ENCODE data around the gene SNX15.
A peak's percentile ranks its signal among the peaks of the same experiment; 100 is the strongest.

SNX15 gene

GRCh38 chr11:65059523-65059922 lies 32.3 kb downstream of the SNX15 start:
- Histone ChIP-seq H3K27ac (ENCODE audit: low read length) (no peak overlapping the region), H3K4me3 (ENCODE audit: low read length) (no peak overlapping the region), H3K9ac (ENCODE audit: low read length) (no peak overlapping the region), H3K9me3 (ENCODE audit: control insufficient read depth, low read depth, low read length) (no peaks in the 10 kb centered on the region), H3K36me3 (ENCODE audit: control insufficient read depth, low read depth, low read length) (no peaks in the 10 kb centered on the region), H3K4me1 (ENCODE audit: control insufficient read depth, low read depth, low read length) (no peaks in the 10 kb centered on the region), H3K27me3 (ENCODE audit: control insufficient read depth, insufficient read depth, low read length) (no peaks in the 10 kb centered on the region)

GRCh38 chr11:65059959-65060824 lies 33.0 kb downstream of the SNX15 start:
- Histone ChIP-seq H3K4me3 (ENCODE audit: low read length) (no peak overlapping the region), H3K4me1 (ENCODE audit: control insufficient read depth, low read depth, low read length) (no peaks in the 10 kb centered on the region), H3K36me3 (ENCODE audit: control insufficient read depth, low read depth, low read length) (no peaks in the 10 kb centered on the region), H3K9me3 (ENCODE audit: control insufficient read depth, low read depth, low read length) (no peaks in the 10 kb centered on the region), H3K27ac (ENCODE audit: low read length) (no peak overlapping the region), H3K9ac (ENCODE audit: low read length) (no peak overlapping the region), H3K27me3 (ENCODE audit: control insufficient read depth, insufficient read depth, low read length) (no peaks in the 10 kb centered on the region)

DNA sequence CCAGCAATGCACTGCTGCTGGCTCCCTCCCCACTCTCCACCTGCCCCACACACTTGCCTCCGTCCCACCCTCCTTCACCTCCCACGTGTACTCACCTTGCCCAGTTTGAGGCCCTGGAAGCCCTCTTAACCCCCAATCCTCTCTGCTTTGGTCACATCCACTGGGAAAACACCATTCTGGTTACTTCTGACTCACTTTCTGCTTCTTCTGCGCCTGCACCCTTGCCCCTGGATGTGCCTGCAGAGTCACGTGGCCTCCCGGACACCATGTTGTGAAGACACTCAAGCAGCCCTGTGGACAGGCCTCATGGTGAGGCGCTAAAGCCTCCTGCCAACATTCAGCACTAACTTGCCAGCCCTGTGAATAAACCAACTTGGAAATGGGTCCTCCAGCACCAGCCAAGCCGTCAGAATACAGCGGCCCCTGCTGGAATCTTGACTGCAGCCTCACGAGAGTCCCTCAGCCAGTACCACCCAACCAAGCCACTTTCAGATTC lies 33.7 kb downstream of the SNX15 start:
- no peaks in the 10 kb centered on the region for H3K9me3 ChIP-seq (ENCODE audit: control insufficient read depth, low read depth, low read length)
- no peaks in the 10 kb centered on the region for H3K36me3 ChIP-seq (ENCODE audit: control insufficient read depth, low read depth, low read length)
- no peak overlapping the region for H3K9ac ChIP-seq (ENCODE audit: low read length)
- no peak overlapping the region for H3K27ac ChIP-seq (ENCODE audit: low read length)
- H3K27me3 ChIP-seq (ENCODE audit: control insufficient read depth, insufficient read depth, low read length) = no peaks in the 10 kb centered on the region
- H3K4me3 ChIP-seq (ENCODE audit: low read length) = no peak overlapping the region
- peaks cover under 1% of the 10 kb centered on the region for H3K4me1 ChIP-seq (ENCODE audit: control insufficient read depth, low read depth, low read length)

- Histone ChIP-seq H3K27me3 (ENCODE audit: control insufficient read depth, insufficient read depth, low read length) (no peaks in the 10 kb centered on the region), H3K36me3 (ENCODE audit: control insufficient read depth, low read depth, low read length) (no peaks in the 10 kb centered on the region), H3K4me1 (ENCODE audit: control insufficient read depth, low read depth, low read length) (peaks cover 16% of the 10 kb centered on the region), H3K9me3 (ENCODE audit: control insufficient read depth, low read depth, low read length) (no peaks in the 10 kb centered on the region), H3K9ac (ENCODE audit: low read length) (no peak overlapping the region), H3K27ac (ENCODE audit: low read length) (no peak overlapping the region), H3K4me3 (ENCODE audit: low read length) (no peak overlapping the region)
Observed at GRCh38 chr11:65063532-65063931, 36.3 kb downstream of the SNX15 start.

DNA sequence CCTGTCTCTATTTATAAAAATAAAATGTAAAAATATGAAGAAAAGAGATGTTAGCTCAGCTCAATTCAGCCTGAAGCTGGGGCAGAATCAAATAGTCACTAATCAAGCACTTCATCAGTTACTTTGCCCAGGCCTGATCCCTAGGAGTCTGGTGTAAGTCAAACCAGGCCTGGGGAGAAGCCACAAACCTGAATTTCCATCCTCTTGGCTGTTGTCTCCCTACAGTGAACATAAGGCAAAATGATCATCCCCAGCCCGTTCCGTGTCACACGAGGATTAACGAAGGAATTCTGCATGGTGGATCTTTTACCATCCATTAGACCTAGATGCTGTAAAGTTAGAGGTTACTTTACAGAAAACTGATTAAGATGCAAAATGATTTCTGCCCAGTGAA lies 37.6 kb downstream of the SNX15 start:
- H3K9ac ChIP-seq (ENCODE audit: low read length) = no peak overlapping the region
- H3K36me3 ChIP-seq (ENCODE audit: control insufficient read depth, low read depth, low read length) = no peaks in the 10 kb centered on the region
- H3K27ac ChIP-seq (ENCODE audit: low read length) = no peak overlapping the region
- no peak overlapping the region for H3K4me3 ChIP-seq (ENCODE audit: low read length)
- no peaks in the 10 kb centered on the region for H3K9me3 ChIP-seq (ENCODE audit: control insufficient read depth, low read depth, low read length)
- no peaks in the 10 kb centered on the region for H3K27me3 ChIP-seq (ENCODE audit: control insufficient read depth, insufficient read depth, low read length)
- H3K4me1 ChIP-seq (ENCODE audit: control insufficient read depth, low read depth, low read length) = peaks cover 16% of the 10 kb centered on the region

DNA sequence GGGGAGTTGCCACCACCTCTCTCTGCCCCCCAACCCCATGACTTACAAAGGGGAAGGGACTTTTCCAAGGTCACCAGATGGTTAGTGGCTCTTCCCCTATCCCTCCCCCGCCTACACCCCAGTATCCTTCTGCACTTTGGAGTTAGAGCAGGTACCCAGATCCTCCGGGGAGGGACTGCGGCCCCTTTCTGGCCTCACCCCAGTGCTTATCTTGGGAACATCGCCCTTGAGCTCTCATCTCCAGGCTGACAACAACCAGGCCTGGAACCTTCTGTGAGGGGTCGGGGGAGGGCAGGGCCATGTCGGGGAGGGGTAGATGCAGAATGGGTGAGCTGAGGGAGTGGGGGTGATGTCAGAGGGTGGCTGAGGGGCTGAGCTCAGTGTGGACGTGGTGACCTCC lies 38.6 kb downstream of the SNX15 start:
- H3K36me3 ChIP-seq (ENCODE audit: control insufficient read depth, low read depth, low read length) = no peaks in the 10 kb centered on the region
- no peak overlapping the region for H3K27ac ChIP-seq (ENCODE audit: low read length)
- H3K4me1 ChIP-seq (ENCODE audit: control insufficient read depth, low read depth, low read length) = peaks cover 16% of the 10 kb centered on the region
- peak overlapping the region; percentile 24 for H3K4me3 ChIP-seq (ENCODE audit: low read length)
- no peak overlapping the region for H3K9ac ChIP-seq (ENCODE audit: low read length)
- H3K27me3 ChIP-seq (ENCODE audit: control insufficient read depth, insufficient read depth, low read length) = no peaks in the 10 kb centered on the region
- no peaks in the 10 kb centered on the region for H3K9me3 ChIP-seq (ENCODE audit: control insufficient read depth, low read depth, low read length)

- no peaks in the 10 kb centered on the region for H3K36me3 ChIP-seq (ENCODE audit: control insufficient read depth, low read depth, low read length)
- H3K9me3 ChIP-seq (ENCODE audit: control insufficient read depth, low read depth, low read length) = no peaks in the 10 kb centered on the region
- no peak overlapping the region for H3K27ac ChIP-seq (ENCODE audit: low read length)
- H3K4me3 ChIP-seq (ENCODE audit: low read length) = peak overlapping the region; percentile 24
- H3K9ac ChIP-seq (ENCODE audit: low read length) = peak overlapping the region; percentile 8
- H3K27me3 ChIP-seq (ENCODE audit: control insufficient read depth, insufficient read depth, low read length) = no peaks in the 10 kb centered on the region
- H3K4me1 ChIP-seq (ENCODE audit: control insufficient read depth, low read depth, low read length) = peaks cover 16% of the 10 kb centered on the region
Observed at GRCh38 chr11:65066315-65066714, 39.1 kb downstream of the SNX15 start.

DNA sequence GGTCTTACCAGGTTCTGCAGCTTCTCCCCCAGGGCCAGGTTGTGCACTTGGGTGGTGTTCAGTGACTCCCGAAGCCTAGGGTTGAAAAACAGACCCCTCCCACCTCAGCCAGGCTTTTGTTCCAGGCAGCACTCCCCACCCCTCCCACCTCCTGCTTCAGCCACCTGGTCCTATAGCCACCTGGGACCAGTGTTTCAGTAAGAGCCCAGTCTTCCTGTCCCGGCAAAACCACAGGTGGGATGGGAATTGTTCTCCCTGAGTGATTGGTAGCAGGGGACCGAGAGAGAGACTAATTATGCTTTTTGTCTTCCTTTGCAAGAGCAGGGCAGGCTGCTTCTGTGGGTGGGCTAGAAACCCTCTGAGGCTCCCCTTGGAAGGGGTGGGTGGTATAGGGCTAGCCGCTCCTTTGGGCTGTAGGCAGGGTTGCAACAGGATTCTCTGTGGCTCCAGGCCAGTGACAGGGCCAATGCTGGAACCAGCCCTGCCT lies 39.6 kb downstream of the SNX15 start:
- H3K27ac ChIP-seq (ENCODE audit: low read length) = no peak overlapping the region
- H3K4me3 ChIP-seq (ENCODE audit: low read length) = peak overlapping the region; percentile 24
- no peaks in the 10 kb centered on the region for H3K36me3 ChIP-seq (ENCODE audit: control insufficient read depth, low read depth, low read length)
- H3K4me1 ChIP-seq (ENCODE audit: control insufficient read depth, low read depth, low read length) = peaks cover 16% of the 10 kb centered on the region
- no peaks in the 10 kb centered on the region for H3K9me3 ChIP-seq (ENCODE audit: control insufficient read depth, low read depth, low read length)
- peak overlapping the region; percentile 8 for H3K9ac ChIP-seq (ENCODE audit: low read length)
- H3K27me3 ChIP-seq (ENCODE audit: control insufficient read depth, insufficient read depth, low read length) = no peaks in the 10 kb centered on the region

GRCh38 chr11:65067446-65067845 lies 40.2 kb downstream of the SNX15 start:
- Histone ChIP-seq H3K27ac (ENCODE audit: low read length) (no peak overlapping the region), H3K9ac (ENCODE audit: low read length) (peak overlapping the region; percentile 5), H3K4me3 (ENCODE audit: low read length) (no peak overlapping the region)

DNA sequence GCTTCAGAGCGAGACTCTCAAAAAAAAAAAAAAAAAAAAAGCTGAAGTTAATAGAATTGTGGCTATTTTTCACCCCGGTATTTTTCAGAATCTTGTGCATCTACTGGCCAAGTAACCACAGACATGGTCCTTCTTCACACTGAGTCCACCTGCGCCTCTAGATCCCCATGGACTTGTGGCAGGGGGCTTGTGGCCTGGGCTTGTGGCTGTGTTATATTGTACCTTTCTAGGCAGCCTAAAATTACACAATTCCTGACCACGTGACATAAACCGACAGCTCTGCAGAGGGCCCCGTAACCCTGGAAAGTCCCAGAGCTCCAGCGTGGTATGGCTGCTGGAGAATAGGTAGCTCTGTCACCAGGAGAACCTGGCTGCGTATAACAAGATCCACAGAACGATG lies 42.0 kb downstream of the SNX15 start:
- no peaks in the 10 kb centered on the region for H3K36me3 ChIP-seq (ENCODE audit: control insufficient read depth, low read depth, low read length)
- H3K4me3 ChIP-seq (ENCODE audit: low read length) = no peak overlapping the region
- peaks cover 16% of the 10 kb centered on the region for H3K4me1 ChIP-seq (ENCODE audit: control insufficient read depth, low read depth, low read length)
- no peaks in the 10 kb centered on the region for H3K9me3 ChIP-seq (ENCODE audit: control insufficient read depth, low read depth, low read length)
- H3K9ac ChIP-seq (ENCODE audit: low read length) = no peak overlapping the region
- no peaks in the 10 kb centered on the region for H3K27me3 ChIP-seq (ENCODE audit: control insufficient read depth, insufficient read depth, low read length)
- H3K27ac ChIP-seq (ENCODE audit: low read length) = no peak overlapping the region

More at GRCh38 chr11:65067446-65067845, 40.2 kb downstream of the SNX15 start:
- no peaks in the 10 kb centered on the region for H3K27me3 ChIP-seq (ENCODE audit: control insufficient read depth, insufficient read depth, low read length)
- peaks cover 16% of the 10 kb centered on the region for H3K4me1 ChIP-seq (ENCODE audit: control insufficient read depth, low read depth, low read length)
- H3K36me3 ChIP-seq (ENCODE audit: control insufficient read depth, low read depth, low read length) = no peaks in the 10 kb centered on the region
- no peaks in the 10 kb centered on the region for H3K9me3 ChIP-seq (ENCODE audit: control insufficient read depth, low read depth, low read length)

DNA sequence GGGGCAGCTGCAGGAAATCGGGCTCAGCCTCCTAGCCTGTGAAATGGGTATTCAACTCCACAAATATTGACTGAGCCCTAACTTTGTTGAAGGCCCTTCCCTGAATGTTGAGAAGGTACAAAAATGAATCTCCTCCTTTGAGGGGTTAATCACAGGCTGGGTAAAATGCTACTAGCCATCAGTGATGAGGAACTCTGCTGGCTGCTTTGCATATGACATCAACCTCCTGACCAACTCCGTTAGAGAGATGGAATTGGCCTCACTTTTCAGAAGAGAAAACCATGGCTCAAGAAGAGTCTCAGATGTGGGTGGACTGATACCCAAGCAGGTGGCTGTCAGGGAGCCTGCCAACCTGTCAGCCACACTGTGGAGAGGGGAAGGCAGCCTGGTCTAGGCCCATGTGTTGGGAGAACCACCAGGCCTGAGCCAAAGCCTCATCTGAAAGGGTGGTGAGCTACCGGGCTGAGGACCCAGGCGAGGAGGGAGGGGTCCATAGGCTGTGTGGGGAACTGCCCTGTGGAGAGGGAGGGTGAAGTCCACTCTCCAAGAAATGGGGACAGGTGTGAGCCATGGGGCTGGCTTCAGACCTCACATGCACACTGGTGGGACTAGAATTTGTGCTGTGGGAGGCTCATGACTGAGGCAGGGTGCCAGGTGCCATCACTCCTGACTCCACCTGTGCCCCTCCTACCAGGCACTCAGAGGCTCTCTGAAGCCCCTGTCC lies 44.8 kb downstream of the SNX15 start:
- peaks cover 5% of the 10 kb centered on the region for H3K4me1 ChIP-seq (ENCODE audit: control insufficient read depth, low read depth, low read length)

More for the DNA sequence above, 44.8 kb downstream of the SNX15 start:
- Histone ChIP-seq H3K9ac (ENCODE audit: low read length) (no peak overlapping the region), H3K4me3 (ENCODE audit: low read length) (no peak overlapping the region), H3K27me3 (ENCODE audit: control insufficient read depth, insufficient read depth, low read length) (no peaks in the 10 kb centered on the region), H3K27ac (ENCODE audit: low read length) (no peak overlapping the region), H3K36me3 (ENCODE audit: control insufficient read depth, low read depth, low read length) (peaks cover 8% of the 10 kb centered on the region), H3K9me3 (ENCODE audit: control insufficient read depth, low read depth, low read length) (no peaks in the 10 kb centered on the region)
